Activated T-cell treated with anti-CD3 and anti-CD28 coated beads, Interleukin-2, amount 50 U/mL, for 72 hours (primary cell): ENCODE data around the gene FAM3C. TPM values are rescaled to one million over a fixed set of nuclear protein-coding genes. Genes with fewer than 3 reads are reported as not detected.

ENCODE experiments used
- ATAC-seq, 2 donors: fragments of 150-1000 bp; cut with Tn5 transposase; replicated peaks in 1 of 2; 2 replicates each; pipeline ENCODE4 v1.10.0; 2021; ENCODE audit warnings: moderate library complexity in 2 of 2, mild to moderate bottlenecking in 1 of 2
- DNase-seq, 2 donors: peaks; one replicate each; pipeline ENCODE4 v3.0.0; 2021 to 2022; ENCODE audit warnings: mixed read lengths in 1 of 2
- H3K27ac Mint-ChIP-seq: one replicate; pipeline ENCODE4 v1.8.0; 2022; ENCODE audit warnings: mild to moderate bottlenecking, moderate library complexity, mixed read lengths
- H3K27me3 Mint-ChIP-seq: one replicate; pipeline ENCODE4 v1.8.0; 2022; ENCODE audit warnings: low read depth, mixed read lengths
- H3K36me3 Mint-ChIP-seq, 2 donors: one replicate each; pipeline ENCODE4 v1.8.0; 2022; ENCODE audit warnings: mixed read lengths in 2 of 2, mild to moderate bottlenecking in 1 of 2; ENCODE audit not compliant: insufficient read depth in 2 of 2
- H3K4me1 Mint-ChIP-seq: one replicate; pipeline ENCODE4 v1.8.0; 2022; ENCODE audit warnings: low read depth, mixed read lengths
- H3K4me3 Mint-ChIP-seq, 2 donors: one replicate each; pipeline ENCODE4 v1.8.0; 2022; ENCODE audit warnings: mild to moderate bottlenecking in 2 of 2, mixed read lengths in 2 of 2, moderate library complexity in 2 of 2
- H3K9me3 Mint-ChIP-seq, 2 donors: one replicate each; pipeline ENCODE4 v1.8.0; 2022; ENCODE audit warnings: mixed read lengths in 2 of 2
- total RNA-seq, 2 donors: library from RNA; stranded (reverse); gene quantifications; one replicate each; pipeline ENCODE4 v1.2.3, GENCODE V29; 2022

The FAM3C gene
- total RNA-seq, 2 donors from 2014 or later = 22.2 to 27.1 TPM

DNA sequence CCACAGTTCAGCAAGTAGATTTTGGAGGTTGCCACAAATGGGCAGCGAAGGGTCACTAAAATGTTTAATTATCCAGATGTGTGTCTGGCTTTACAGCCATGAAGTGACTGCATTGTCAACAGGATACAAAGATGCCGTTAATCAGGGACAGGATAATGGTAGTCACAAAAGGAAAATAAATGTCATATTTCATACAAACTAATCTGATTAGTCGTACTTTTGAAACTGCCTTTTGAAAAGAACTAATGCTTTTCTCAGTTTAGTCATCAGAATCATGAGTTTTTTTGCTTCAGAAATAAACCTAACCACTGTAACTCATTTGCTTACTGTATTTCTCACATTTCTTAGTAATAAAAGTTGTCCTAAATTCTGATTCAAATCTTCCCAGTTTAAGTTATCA, 89.5 kb downstream of the FAM3C start:
- Mint-ChIP-seq H3K4me3 (no peak overlapping the region), H3K27me3 (peaks cover 30% of the 10 kb centered on the region), H3K4me1 (peaks cover 13% of the 10 kb centered on the region), H3K9me3 (peaks cover 0 to 4% of the 10 kb centered on the region in 2 donors), H3K27ac (no peak overlapping the region), H3K36me3 (peaks cover 3% of the 10 kb centered on the region in 2 donors)
- peak; percentile 34 to 54 for ATAC-seq
- no peak for DNase-seq

- Mint-ChIP-seq H3K4me1 (peaks cover 13% of the 10 kb centered on the region), H3K9me3 (no peaks in the 10 kb centered on the region), H3K36me3 (peaks cover 1 to 3% of the 10 kb centered on the region in 2 donors), H3K4me3 (no peak overlapping the region), H3K27ac (no peak overlapping the region), H3K27me3 (peaks cover 28% of the 10 kb centered on the region)
- ATAC-seq (no peak), DNase-seq (no peak)
These were observed 91.0 kb downstream of the FAM3C start for GRCh38 chr7:121305109-121305508.

GRCh38 chr7:121304102-121304658, 91.9 kb downstream of the FAM3C start:
- Mint-ChIP-seq H3K4me1 (peaks cover 13% of the 10 kb centered on the region), H3K27ac (no peak overlapping the region), H3K27me3 (peaks cover 28% of the 10 kb centered on the region), H3K36me3 (peaks cover 0 to 3% of the 10 kb centered on the region in 2 donors), H3K4me3 (no peak overlapping the region), H3K9me3 (no peaks in the 10 kb centered on the region)
- DNase-seq (no peak), ATAC-seq (no peak)

DNA sequence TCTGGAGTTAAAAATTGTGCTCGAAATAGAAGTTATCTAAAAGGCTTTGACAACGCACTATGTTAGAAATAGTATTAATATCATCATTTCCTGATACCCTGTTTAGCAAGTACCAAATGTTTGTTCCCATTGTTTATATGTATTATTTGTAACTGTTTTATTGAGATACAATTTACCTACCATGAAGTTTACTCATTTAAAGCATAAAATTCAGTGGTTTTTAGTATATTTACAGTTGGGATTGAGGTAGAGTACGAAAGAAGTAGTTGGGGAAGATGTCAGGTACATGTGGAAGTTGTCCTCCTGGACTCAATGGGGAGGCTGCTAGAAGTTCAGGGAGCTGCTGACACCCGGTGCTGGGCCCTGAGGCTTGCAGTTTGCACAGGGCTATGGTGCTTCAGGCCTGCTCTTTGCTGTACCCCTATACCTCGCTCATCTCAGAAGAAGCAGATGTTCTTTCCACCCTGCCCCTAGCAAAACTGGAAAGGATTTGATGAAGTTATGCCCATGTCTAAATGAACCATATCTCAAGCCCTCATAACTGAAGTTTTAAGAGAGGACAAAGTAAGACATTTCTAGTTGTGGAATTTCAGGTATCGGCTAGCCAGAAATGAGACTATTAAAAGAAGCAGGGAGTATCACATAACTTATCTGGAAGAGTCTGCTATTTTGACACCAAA, 92.5 kb downstream of the FAM3C start:
- ATAC-seq (no peak), DNase-seq (no peak)
- Mint-ChIP-seq H3K4me3 (no peak overlapping the region), H3K27ac (no peak overlapping the region), H3K27me3 (peaks cover 28% of the 10 kb centered on the region), H3K9me3 (no peaks in the 10 kb centered on the region), H3K36me3 (peaks cover 0 to under 1% of the 10 kb centered on the region in 2 donors), H3K4me1 (peaks cover 13% of the 10 kb centered on the region)

- Mint-ChIP-seq H3K36me3 (no peaks in the 10 kb centered on the region), H3K4me3 (no peak overlapping the region), H3K9me3 (no peaks in the 10 kb centered on the region), H3K4me1 (peaks cover 12% of the 10 kb centered on the region), H3K27ac (no peak overlapping the region), H3K27me3 (peaks cover 28% of the 10 kb centered on the region)
- no peak for DNase-seq
- peak; percentile 90 to 96 for ATAC-seq
These were observed 93.8 kb downstream of the FAM3C start for GRCh38 chr7:121302214-121302745.

- H3K27me3 Mint-ChIP-seq = peaks cover 28% of the 10 kb centered on the region
- no peaks in the 10 kb centered on the region for H3K9me3 Mint-ChIP-seq
- H3K4me1 Mint-ChIP-seq = peaks cover 6% of the 10 kb centered on the region
- DNase-seq = no peak
- H3K27ac Mint-ChIP-seq = no peak overlapping the region
- no peak overlapping the region for H3K4me3 Mint-ChIP-seq
- H3K36me3 Mint-ChIP-seq = no peaks in the 10 kb centered on the region
- no peak for ATAC-seq
These were observed 94.5 kb downstream of the FAM3C start for GRCh38 chr7:121301446-121302213.

DNA sequence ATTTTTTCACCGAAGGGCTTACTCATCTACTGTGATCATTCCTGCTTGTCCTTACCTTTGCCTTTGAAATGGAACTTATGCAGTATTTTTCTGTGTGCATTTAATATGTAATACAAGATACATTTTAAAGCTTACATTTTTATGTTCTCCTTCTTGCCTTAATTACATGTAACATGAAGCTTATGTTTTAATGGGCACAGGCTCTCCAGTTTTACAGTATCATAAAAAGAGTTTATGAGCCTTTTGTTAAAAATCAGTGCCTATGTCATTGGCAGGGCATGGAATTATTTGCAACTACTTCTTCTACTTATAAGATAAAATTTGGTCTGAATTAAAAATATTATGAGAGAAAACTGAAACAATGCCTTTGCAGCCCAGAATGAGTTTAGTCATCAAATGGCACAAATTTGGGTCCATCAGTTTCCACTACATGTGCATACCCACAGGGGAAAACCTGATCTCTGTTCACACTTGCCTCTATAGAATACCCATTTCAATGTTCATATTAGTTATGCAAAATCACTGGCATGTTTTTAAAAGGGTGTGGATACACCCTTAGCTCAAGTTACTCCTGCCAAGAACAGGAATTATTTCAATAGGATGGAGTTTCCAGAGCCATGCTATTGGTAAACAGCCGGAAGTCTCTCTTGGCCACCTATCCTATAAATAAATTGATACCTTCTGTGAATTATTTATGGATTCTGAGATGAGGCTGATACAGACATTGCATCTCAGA, 95.3 kb downstream of the FAM3C start:
- Mint-ChIP-seq H3K36me3 (no peaks in the 10 kb centered on the region), H3K27me3 (peaks cover 21% of the 10 kb centered on the region), H3K27ac (no peak overlapping the region), H3K4me1 (no peaks in the 10 kb centered on the region), H3K4me3 (no peak overlapping the region), H3K9me3 (no peaks in the 10 kb centered on the region)
- ATAC-seq = no peak
- no peak for DNase-seq

Other genes starting within 250 kb of the FAM3C start
- gene WNT16, start 67.3 kb downstream of the FAM3C start, total RNA-seq = not detected